ENCODE measurements around the gene ZNF710.
"Not testable (repeated sequence)": the region's sequence is repeated elsewhere in the genome, so short reads cannot be mapped to it uniquely, and the experiment has no call there.

The ZNF710 gene

GRCh38 chr15:90062973-90063769, 62.0 kb downstream of the ZNF710 start:
- TF ChIP-seq CTCF (IDR thresholded peaks at IDR 0.05; ENCODE audit: insufficient read depth, low read depth, low read length, missing control alignments), result no peak
- no peak for DNase-seq (ENCODE audit: low read depth)

DNA sequence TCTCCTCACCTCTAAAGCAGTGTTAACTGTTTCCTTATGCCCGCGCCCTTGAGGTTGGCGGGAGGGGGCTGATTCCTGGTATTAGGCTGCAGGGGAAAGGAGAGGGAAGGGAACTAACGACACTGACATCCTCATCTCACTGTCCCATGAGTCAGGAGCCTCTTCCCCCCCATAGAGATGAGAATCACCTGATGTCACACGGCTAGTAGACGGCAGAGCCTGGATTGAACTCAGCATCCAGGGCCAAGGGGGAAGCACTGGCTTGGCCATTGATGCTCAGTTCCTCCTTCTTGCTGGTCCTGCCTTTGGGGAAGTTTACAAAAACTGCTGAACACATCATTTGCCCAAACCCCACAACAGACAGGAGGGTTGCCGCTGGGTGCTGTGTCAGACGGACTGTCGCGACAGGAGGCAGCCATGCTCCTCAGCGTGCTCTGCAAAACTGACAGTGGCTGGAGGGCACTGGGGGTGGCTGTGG, 62.7 kb downstream of the ZNF710 start:
- DNase-seq (ENCODE audit: low read depth), result peak; percentile 41
- TF ChIP-seq CTCF (IDR thresholded peaks at IDR 0.05; ENCODE audit: insufficient read depth, low read depth, low read length, missing control alignments), result no peak
- H3K4me3 ChIP-seq (ENCODE audit: low read depth, low read length), result no peak overlapping the region

More at GRCh38 chr15:90062973-90063769, 62.0 kb downstream of the ZNF710 start:
- H3K4me3 ChIP-seq (ENCODE audit: low read depth, low read length), result no peak overlapping the region

GRCh38 chr15:90064911-90065681, 64.0 kb downstream of the ZNF710 start:
- no peak for TF ChIP-seq CTCF (IDR thresholded peaks at IDR 0.05; ENCODE audit: insufficient read depth, low read depth, low read length, missing control alignments)
- DNase-seq (ENCODE audit: low read depth), result no peak
- no peak overlapping the region for H3K4me3 ChIP-seq (ENCODE audit: low read depth, low read length)

- no peak for DNase-seq (ENCODE audit: low read depth)
- no peak for TF ChIP-seq CTCF (IDR thresholded peaks at IDR 0.05; ENCODE audit: insufficient read depth, low read depth, low read length, missing control alignments)
- no peak overlapping the region for H3K4me3 ChIP-seq (ENCODE audit: low read depth, low read length)
Observed at GRCh38 chr15:90065682-90066049, 64.5 kb downstream of the ZNF710 start.

- TF ChIP-seq CTCF (IDR thresholded peaks at IDR 0.05; ENCODE audit: insufficient read depth, low read depth, low read length, missing control alignments), result no peak
- DNase-seq (ENCODE audit: low read depth), result no peak
- H3K4me3 ChIP-seq (ENCODE audit: low read depth, low read length), result no peak overlapping the region
Observed at GRCh38 chr15:90067181-90067952, 66.2 kb downstream of the ZNF710 start.

GRCh38 chr15:90067953-90068606, 67.0 kb downstream of the ZNF710 start:
- no peak for DNase-seq (ENCODE audit: low read depth)
- no peak overlapping the region for H3K4me3 ChIP-seq (ENCODE audit: low read depth, low read length)
- no peak for TF ChIP-seq CTCF (IDR thresholded peaks at IDR 0.05; ENCODE audit: insufficient read depth, low read depth, low read length, missing control alignments)

DNA sequence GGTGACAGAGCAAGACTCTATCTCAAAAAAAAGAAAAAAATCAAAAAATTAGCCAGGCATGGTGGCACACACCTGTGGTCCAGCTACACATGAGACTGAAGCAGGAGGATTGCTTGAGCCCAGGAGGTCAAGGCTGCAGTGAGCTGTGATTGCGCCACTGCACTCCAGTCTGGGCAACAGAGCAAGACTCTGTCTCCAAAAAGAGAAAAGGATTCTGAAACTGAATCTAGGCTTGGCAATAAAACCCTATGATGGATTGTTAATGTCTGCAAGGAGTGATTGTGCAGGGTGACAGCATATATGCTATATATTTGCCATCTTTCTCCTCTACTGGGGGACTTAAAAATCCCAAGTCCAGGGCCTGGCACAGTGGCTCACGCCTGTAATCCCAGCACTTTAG, 69.5 kb downstream of the ZNF710 start:
- H3K4me3 ChIP-seq (ENCODE audit: low read depth, low read length); DNase-seq (ENCODE audit: low read depth): not testable (repeated sequence)
